GM12878 (cell line): ENCODE results near the gene TMEM201. TPM values are rescaled to one million over a fixed set of nuclear protein-coding genes. Genes with fewer than 3 reads are reported as not detected.

ENCODE experiments used
- ATAC-seq: fragments of 200-7000 bp; cut with Tn5 transposase; 3 replicates; pipeline ENCODE4 v1.9.1; 2020; ENCODE audit warnings: mild to moderate bottlenecking, moderate library complexity
- BruUV-seq: library from RNA; stranded (reverse); fragments of 400-500 nt; replicated peaks from 2 replicates; lab custom pipeline; 2021; lab: Mats Ljungman, UMichigan
- CTCF ChIA-PET: fragments of 300-600 bp; sonication (Branson Sonifier 250); formaldehyde crosslinking; extraction: SDS; loops from one replicate; lab custom pipeline; 2021; ENCODE audit warnings: inconsistent platforms; lab: Yijun Ruan, JAX
- POLR2A ChIA-PET: fragments of 350-600 bp; formaldehyde crosslinking; extraction: SDS; loops from one replicate; lab custom pipeline; 2021; ENCODE audit warnings: inconsistent platforms; lab: Charles Lee
- RAD21 ChIA-PET: fragments of 300-600 bp; sonication (Branson Sonifier 250); formaldehyde crosslinking; loops from one replicate; lab custom pipeline; 2023; ENCODE audit warnings: antibody characterized with exemption; ENCODE audit not compliant: unreplicated experiment; lab: Charles Lee
- SMC1A ChIA-PET: fragments of 300-600 bp; sonication (Branson Sonifier 250); formaldehyde crosslinking; loops from one replicate; lab custom pipeline; 2023; ENCODE audit not compliant: unreplicated experiment, uncharacterized antibody; lab: Charles Lee
- DNase-seq: peaks from one replicate; pipeline ENCODE4 v3.0.0-alpha.2; 2011; ENCODE audit warnings: low read depth, low spot score
- FAIRE-seq: peaks from 3 replicates; lab custom pipeline; 2011; peaks lifted over from hg19 to GRCh38; lab: Jason Lieb, UNC
- H2AFZ ChIP-seq: 2 replicates; pipeline ENCODE4 v1.6.0; 2011; ENCODE audit warnings: low read depth, low read length, control low read depth; ENCODE audit not compliant: control insufficient read depth
- H3K27ac ChIP-seq: 2 replicates; pipeline ENCODE4 v1.5.1; 2011; ENCODE audit warnings: control low read depth; ENCODE audit not compliant: control insufficient read depth, insufficient read depth
- H3K27me3 ChIP-seq, 2 experiments: replicated peaks in 1 of 2; 2 replicates each; pipeline versions ENCODE4 v1.6.0 to v1.6.1; 2011; ENCODE audit warnings: low read length in 1 of 2; ENCODE audit not compliant: control insufficient read depth in 2 of 2, insufficient read depth in 2 of 2
- H3K36me3 ChIP-seq, 2 experiments: 2 replicates each; pipeline ENCODE4 v1.5.1; 2011; ENCODE audit warnings: low read length in 1 of 2; ENCODE audit not compliant: control insufficient read depth in 2 of 2, insufficient read depth in 2 of 2
- H3K4me1 ChIP-seq: 2 replicates; pipeline ENCODE4 v1.6.1; 2011; ENCODE audit warnings: mild to moderate bottlenecking, low read length, moderate library complexity, mixed read lengths; ENCODE audit not compliant: control insufficient read depth, insufficient read depth
- H3K4me2 ChIP-seq: 2 replicates; pipeline ENCODE4 v1.6.0; 2011; ENCODE audit warnings: control low read depth; ENCODE audit not compliant: control insufficient read depth, insufficient read depth
- H3K4me3 ChIP-seq: fragments of 200-600 bp; sonication (generic); 2 replicates; pipeline ENCODE4 v1.5.1; 2016
- H3K79me2 ChIP-seq: 2 replicates; pipeline ENCODE4 v1.6.0; 2011; ENCODE audit warnings: low read length; ENCODE audit not compliant: control insufficient read depth, insufficient read depth
- H3K9ac ChIP-seq: 2 replicates; pipeline ENCODE4 v1.8.0; 2011; ENCODE audit warnings: low read length, control low read depth, mixed read lengths; ENCODE audit not compliant: control insufficient read depth, insufficient read depth
- H3K9me3 ChIP-seq: replicated peaks from 3 replicates; pipeline ENCODE4 v1.5.1; 2011; ENCODE audit warnings: mild to moderate bottlenecking, low read length; ENCODE audit not compliant: control insufficient read depth, insufficient read depth
- H4K20me1 ChIP-seq: 2 replicates; pipeline ENCODE4 v1.6.0; 2011; ENCODE audit not compliant: control insufficient read depth, insufficient read depth
- BHLHE40 ChIP-seq, 2 experiments: fragments of 450-650 bp in 1 of 2; IDR thresholded peaks; 2 replicates each; pipeline ENCODE4 v1.6.1; 2011 to 2017; ENCODE audit warnings: low read depth in 2 of 2, borderline replicate concordance in 1 of 2, improper control_type of control experiment in 1 of 2, low read length in 1 of 2, mild to moderate bottlenecking in 1 of 2
- CBFB ChIP-seq: IDR thresholded peaks from 2 replicates; pipeline ENCODE4 v1.6.1; 2016; ENCODE audit warnings: antibody characterized with exemption, low read depth
- CHD4 ChIP-seq: fragments of 200-600 bp; sonication (generic); IDR thresholded peaks from 2 replicates; pipeline ENCODE4 v1.6.1; 2016; ENCODE audit warnings: mild to moderate bottlenecking
- PML ChIP-seq: IDR thresholded peaks from 2 replicates; pipeline ENCODE4 v1.6.1; 2012; ENCODE audit warnings: low read length, inconsistent platforms
- POLR2A ChIP-seq: IDR thresholded peaks from 2 replicates; pipeline ENCODE4 v1.6.1; 2011; ENCODE audit warnings: low read depth, mild to moderate bottlenecking, low read length
- POLR2AphosphoS5 ChIP-seq: IDR thresholded peaks from 2 replicates; pipeline ENCODE4 v1.6.1; 2011; ENCODE audit warnings: mild to moderate bottlenecking, low read length, inconsistent platforms
- RAD51 ChIP-seq: fragments of 450-650 bp; IDR thresholded peaks from 2 replicates; pipeline ENCODE4 v1.6.1; 2016; ENCODE audit warnings: moderate library complexity, mild to moderate bottlenecking, inconsistent platforms
- RBBP5 ChIP-seq: fragments of 200-600 bp; sonication (generic); conservative IDR thresholded peaks from 2 replicates; pipeline ENCODE4 v1.6.1; 2016
- ZBTB40 ChIP-seq: fragments of 450-650 bp; IDR thresholded peaks from 2 replicates; pipeline ENCODE4 v1.6.1; 2016; ENCODE audit warnings: mild to moderate bottlenecking, moderate library complexity, borderline replicate concordance
- ZNF274 ChIP-seq: IDR thresholded peaks from one replicate; pipeline ENCODE4 v1.8.0; 2011; ENCODE audit not compliant: insufficient read length, insufficient read depth
- WGBS: methylation state at CpG from one replicate; pipeline ENCODE4 v1.1.6; 2016; ENCODE audit warnings: low lambda C conversion rate; ENCODE audit not compliant: insufficient replicate concordance, insufficient coverage; ENCODE audit errors: missing lambda C conversion rate; 5-methylcytosine and 5-hydroxymethylcytosine counted together
- in situ Hi-C: fragments of 300-500 bp; cut with MboI; formaldehyde crosslinking; loops from 9 replicates; pipeline ENCODE4 v1.14.3; 2018; ENCODE audit warnings: mixed read lengths
- intact Hi-C: fragments of 100-400 bp; cut with micrococcal nuclease; formaldehyde crosslinking; loops from one replicate; pipeline ENCODE4 v1.14.2; 2022; ENCODE audit not compliant: unreplicated experiment
- polyA plus RNA-seq, 11 experiments: library from polyadenylated mRNA; depleted of rRNA in 4 of 11; unstranded in 6 of 11; stranded (reverse) in 5 of 11; fragments of >200 nt; fragmentation: Nextera tagmentation in 4 of 11; fragmentation: Illumina TruSeq in 1 of 11; extraction: Ambion mirVana in 4 of 11; extraction: Trizol in 1 of 11; gene quantifications; 1 replicate in 1 of 11; 2 replicates in 10 of 11; pipeline versions ENCODE4 v1.2.1 to v1.2.3, GENCODE V29; 2011 to 2016; ENCODE audit warnings: inconsistent platforms in 2 of 11, missing spikeins in 2 of 11, low read depth in 1 of 11
- total RNA-seq, 4 experiments: library from RNA; depleted of rRNA in 3 of 4; stranded (reverse); fragments of >200 nt in 3 of 4; fragmentation: Illumina TruSeq in 1 of 4; extraction: Trizol in 1 of 4; gene quantifications; 2 replicates each; pipeline versions ENCODE4 v1.2.1 to v1.2.3, GENCODE V29; 2013 to 2021
- TF ChIP-seq, protein P1 (sequence below): fragments of 450-650 bp; IDR thresholded peaks from 2 replicates; pipeline ENCODE4 v1.6.1; 2017; ENCODE audit warnings: mild to moderate bottlenecking, low read depth, inconsistent platforms; ENCODE audit not compliant: poor library complexity, severe bottlenecking
- TF ChIP-seq, protein P2 (sequence below): fragments of 150-350 bp; IDR thresholded peaks from 2 replicates; pipeline ENCODE4 v1.6.1; 2016; ENCODE audit warnings: low read depth, low read length

The TMEM201 gene
- total and polyA plus RNA-seq, 10 of the 15 experiments (the other 5 are each of a cell fraction or from before 2014, with no cell fraction given): 0.13 to 26.6 (median 6.1) TPM

DNA sequence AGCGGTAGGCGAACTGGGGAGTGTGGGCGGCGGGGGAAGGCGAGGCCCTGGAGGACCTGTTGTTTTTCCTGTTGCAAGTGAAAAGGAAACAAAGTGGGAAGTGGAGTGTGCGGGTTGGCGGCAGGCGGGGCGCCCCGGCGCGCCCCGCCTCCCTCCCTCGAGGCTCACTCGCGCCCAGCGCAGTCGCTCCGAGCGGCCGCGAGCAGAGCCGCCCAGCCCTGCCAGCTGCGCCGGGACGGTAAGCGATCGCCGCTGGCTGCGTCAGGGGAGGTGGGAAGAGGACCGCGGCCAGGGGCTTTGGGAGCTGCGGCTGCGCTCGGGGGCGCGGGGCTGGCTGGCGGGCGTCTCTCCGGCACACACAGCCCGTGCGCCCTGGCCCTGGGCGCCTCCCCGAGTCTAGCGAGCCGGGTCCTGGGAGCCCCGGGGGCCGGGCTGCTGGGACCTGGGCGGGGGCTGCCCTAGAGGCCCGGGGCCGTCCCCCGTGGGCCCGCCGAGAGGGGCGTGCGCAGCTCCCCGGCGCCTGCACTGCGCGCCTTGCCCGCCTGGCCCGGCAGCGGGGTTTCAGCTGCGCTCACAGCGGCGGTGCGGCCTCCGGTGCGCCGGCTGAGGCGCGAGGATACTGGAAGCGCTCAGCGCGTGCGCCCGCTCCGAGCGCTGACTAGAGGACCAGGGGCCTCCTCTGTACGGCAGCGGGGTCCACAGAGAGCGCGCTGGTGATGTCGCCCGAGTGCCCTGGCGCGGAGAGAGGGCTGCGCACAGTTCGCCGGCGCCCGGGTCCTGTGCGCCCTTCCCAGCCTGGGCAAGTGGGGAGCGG, 63.1 kb downstream of the TMEM201 start, which contains the start of gene PIK3CD:
Gene PIK3CD, plus strand, starts transcription at position 167 of the 814 bp plus-strand sequence. CDS start 58,725 bp downstream, outside the sequence.
- Histone ChIP-seq H3K36me3 (no peaks in the 10 kb centered on the region), H3K27ac (peak within 1 kb of the TSS; percentile 89), H2AFZ (peak within 1 kb of the TSS; percentile 28), H3K4me3 (peak within 1 kb of the TSS; percentile 86), H3K27me3 (no peaks in the 10 kb centered on the region), H3K4me1 (peaks cover 8% of the 10 kb centered on the region), H3K9ac (peak within 1 kb of the TSS; percentile 81), H3K79me2 (peaks cover 69% of the 10 kb centered on the region), H4K20me1 (no peaks in the 10 kb centered on the region), H3K4me2 (peak within 1 kb of the TSS; percentile 90), H3K9me3 (no peaks in the 10 kb centered on the region)
- BruUV-seq: no TSS peak
- RAD21 ChIA-PET: interaction anchor here (6.0 to 10.4 kb wide), 2 partner anchors 23 to 37 kb away, joined by 29 to 336 read pairs; no protein-coding TSS in a partner anchor
- POLR2A ChIA-PET: interaction anchor here (0.6 to 11.0 kb wide), 6 partner anchors 14 to 292 kb away, joined by 3 to 284 read pairs (median 4); partner anchors contain the start of gene SLC25A33
- intact Hi-C loops: loop anchor here (2.0 kb wide), 1 partner anchor 63 kb away; the partner anchor contains the start of gene TMEM201
- CTCF ChIA-PET: interaction anchor here (1.1 to 12.0 kb wide), 6 partner anchors 14 to 51 kb away, joined by 3 to 203 read pairs (median 6); no protein-coding TSS in a partner anchor
- no peak for FAIRE-seq
- DNase-seq: no peak
- WGBS: under 1% methylated on average over 64 of the region's 94 CpGs
- in situ Hi-C loops: no loop called here
- SMC1A ChIA-PET: interaction anchor here (1.6 to 9.9 kb wide), 3 partner anchors 19 to 30 kb away, joined by 3 to 215 read pairs (median 8); no protein-coding TSS in a partner anchor
- peak; percentile 47 for ATAC-seq
- peak in 1 of 2 experiments; percentile 13; a peak in 1 of 4 replicates for TF ChIP-seq BHLHE40 (IDR thresholded peaks at IDR 0.05; ENCODE audit: borderline replicate concordance in 1 of 2, low read depth in 2 of 2, low read length in 1 of 2)
- TF ChIP-seq CHD4: no peak
- TF ChIP-seq, protein P1, sequence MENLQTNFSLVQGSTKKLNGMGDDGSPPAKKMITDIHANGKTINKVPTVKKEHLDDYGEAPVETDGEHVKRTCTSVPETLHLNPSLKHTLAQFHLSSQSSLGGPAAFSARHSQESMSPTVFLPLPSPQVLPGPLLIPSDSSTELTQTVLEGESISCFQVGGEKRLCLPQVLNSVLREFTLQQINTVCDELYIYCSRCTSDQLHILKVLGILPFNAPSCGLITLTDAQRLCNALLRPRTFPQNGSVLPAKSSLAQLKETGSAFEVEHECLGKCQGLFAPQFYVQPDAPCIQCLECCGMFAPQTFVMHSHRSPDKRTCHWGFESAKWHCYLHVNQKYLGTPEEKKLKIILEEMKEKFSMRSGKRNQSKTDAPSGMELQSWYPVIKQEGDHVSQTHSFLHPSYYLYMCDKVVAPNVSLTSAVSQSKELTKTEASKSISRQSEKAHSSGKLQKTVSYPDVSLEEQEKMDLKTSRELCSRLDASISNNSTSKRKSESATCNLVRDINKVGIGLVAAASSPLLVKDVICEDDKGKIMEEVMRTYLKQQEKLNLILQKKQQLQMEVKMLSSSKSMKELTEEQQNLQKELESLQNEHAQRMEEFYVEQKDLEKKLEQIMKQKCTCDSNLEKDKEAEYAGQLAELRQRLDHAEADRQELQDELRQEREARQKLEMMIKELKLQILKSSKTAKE: no peak
- no peak for TF ChIP-seq RBBP5
- TF ChIP-seq RAD51: no peak
- peak; percentile 58 for TF ChIP-seq POLR2AphosphoS5
- TF ChIP-seq CBFB: no peak
- TF ChIP-seq PML: no peak
- TF ChIP-seq POLR2A: peak; percentile 79
- TF ChIP-seq ZNF274: no peak
- TF ChIP-seq, protein P2, sequence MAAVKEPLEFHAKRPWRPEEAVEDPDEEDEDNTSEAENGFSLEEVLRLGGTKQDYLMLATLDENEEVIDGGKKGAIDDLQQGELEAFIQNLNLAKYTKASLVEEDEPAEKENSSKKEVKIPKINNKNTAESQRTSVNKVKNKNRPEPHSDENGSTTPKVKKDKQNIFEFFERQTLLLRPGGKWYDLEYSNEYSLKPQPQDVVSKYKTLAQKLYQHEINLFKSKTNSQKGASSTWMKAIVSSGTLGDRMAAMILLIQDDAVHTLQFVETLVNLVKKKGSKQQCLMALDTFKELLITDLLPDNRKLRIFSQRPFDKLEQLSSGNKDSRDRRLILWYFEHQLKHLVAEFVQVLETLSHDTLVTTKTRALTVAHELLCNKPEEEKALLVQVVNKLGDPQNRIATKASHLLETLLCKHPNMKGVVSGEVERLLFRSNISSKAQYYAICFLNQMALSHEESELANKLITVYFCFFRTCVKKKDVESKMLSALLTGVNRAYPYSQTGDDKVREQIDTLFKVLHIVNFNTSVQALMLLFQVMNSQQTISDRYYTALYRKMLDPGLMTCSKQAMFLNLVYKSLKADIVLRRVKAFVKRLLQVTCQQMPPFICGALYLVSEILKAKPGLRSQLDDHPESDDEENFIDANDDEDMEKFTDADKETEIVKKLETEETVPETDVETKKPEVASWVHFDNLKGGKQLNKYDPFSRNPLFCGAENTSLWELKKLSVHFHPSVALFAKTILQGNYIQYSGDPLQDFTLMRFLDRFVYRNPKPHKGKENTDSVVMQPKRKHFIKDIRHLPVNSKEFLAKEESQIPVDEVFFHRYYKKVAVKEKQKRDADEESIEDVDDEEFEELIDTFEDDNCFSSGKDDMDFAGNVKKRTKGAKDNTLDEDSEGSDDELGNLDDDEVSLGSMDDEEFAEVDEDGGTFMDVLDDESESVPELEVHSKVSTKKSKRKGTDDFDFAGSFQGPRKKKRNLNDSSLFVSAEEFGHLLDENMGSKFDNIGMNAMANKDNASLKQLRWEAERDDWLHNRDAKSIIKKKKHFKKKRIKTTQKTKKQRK: no peak
- no peak for TF ChIP-seq ZBTB40
